Trophoblast cell (in vitro differentiated cells and primary cell): ENCODE data around the gene KLHL2.

Experiments used
- DNase-seq, 2 donors: peaks; one replicate each; pipeline ENCODE4 v3.0.0-alpha.2; 2016
- H2AFZ ChIP-seq: 2 replicates; pipeline ENCODE4 v1.6.1; 2013; ENCODE audit warnings: low read length, moderate library complexity, mild to moderate bottlenecking; ENCODE audit not compliant: insufficient read depth, poor library complexity
- H2AK5ac ChIP-seq: 2 replicates; pipeline ENCODE4 v1.6.1; 2013; ENCODE audit warnings: mild to moderate bottlenecking, low read length
- H2BK120ac ChIP-seq: 2 replicates; pipeline ENCODE4 v1.6.1; 2013; ENCODE audit warnings: low read length, mild to moderate bottlenecking, moderate library complexity; ENCODE audit not compliant: insufficient read depth, poor library complexity
- H2BK12ac ChIP-seq: 2 replicates; pipeline ENCODE4 v1.6.1; 2013; ENCODE audit warnings: mild to moderate bottlenecking, low read length, moderate library complexity
- H2BK5ac ChIP-seq: 2 replicates; pipeline ENCODE4 v1.6.1; 2013; ENCODE audit warnings: low read length, low read depth, moderate library complexity, mild to moderate bottlenecking; ENCODE audit not compliant: poor library complexity
- H3K14ac ChIP-seq: 2 replicates; pipeline ENCODE4 v1.6.1; 2013; ENCODE audit warnings: mild to moderate bottlenecking, low read length
- H3K18ac ChIP-seq: 2 replicates; pipeline ENCODE4 v1.6.1; 2013; ENCODE audit warnings: mild to moderate bottlenecking, low read length
- H3K23ac ChIP-seq: 2 replicates; pipeline ENCODE4 v1.6.1; 2013; ENCODE audit warnings: low read length
- H3K27ac ChIP-seq: 2 replicates; pipeline ENCODE4 v1.5.1; 2013; ENCODE audit warnings: low read depth, mild to moderate bottlenecking, inconsistent platforms, low read length, moderate library complexity
- H3K27me3 ChIP-seq: 2 replicates; pipeline ENCODE4 v1.6.1; 2013; ENCODE audit warnings: inconsistent platforms, mild to moderate bottlenecking, low read length, moderate library complexity; ENCODE audit not compliant: insufficient read depth
- H3K36me3 ChIP-seq, 2 experiments: 1 replicate in 1 of 2; 2 replicates in 1 of 2; pipeline ENCODE4 v1.6.1; 2013; ENCODE audit warnings: low read length in 2 of 2, mild to moderate bottlenecking in 2 of 2, moderate library complexity in 1 of 2; ENCODE audit not compliant: insufficient read depth in 2 of 2, control insufficient read depth in 1 of 2
- H3K4ac ChIP-seq: 2 replicates; pipeline ENCODE4 v1.6.1; 2013; ENCODE audit warnings: low read depth, mild to moderate bottlenecking, low read length, moderate library complexity
- H3K4me1 ChIP-seq, 2 experiments: 1 replicate in 1 of 2; 2 replicates in 1 of 2; pipeline ENCODE4 v1.6.1; 2013; ENCODE audit warnings: low read length in 2 of 2, mild to moderate bottlenecking in 2 of 2, moderate library complexity in 1 of 2; ENCODE audit not compliant: insufficient read depth in 2 of 2, control insufficient read depth in 1 of 2
- H3K4me2 ChIP-seq: 2 replicates; pipeline ENCODE4 v1.6.1; 2013; ENCODE audit warnings: inconsistent platforms, mild to moderate bottlenecking, low read length, moderate library complexity
- H3K4me3 ChIP-seq: 2 replicates; pipeline ENCODE4 v1.5.1; 2013; ENCODE audit warnings: mild to moderate bottlenecking, low read depth, low read length, inconsistent platforms
- H3K79me1 ChIP-seq: one replicate; pipeline ENCODE4 v1.6.1; 2013; ENCODE audit warnings: low read length
- H3K79me2 ChIP-seq: 2 replicates; pipeline ENCODE4 v1.6.1; 2013; ENCODE audit warnings: low read length, mild to moderate bottlenecking; ENCODE audit not compliant: control insufficient read depth, insufficient read depth, poor library complexity
- H3K9ac ChIP-seq: 2 replicates; pipeline ENCODE4 v1.6.1; 2013; ENCODE audit warnings: mild to moderate bottlenecking, low read length
- H3K9me3 ChIP-seq: 2 replicates; pipeline ENCODE4 v1.6.1; 2013; ENCODE audit warnings: low read depth, mild to moderate bottlenecking, control low read depth, inconsistent platforms, low read length; ENCODE audit not compliant: insufficient read depth
- H4K12ac ChIP-seq: 2 replicates; pipeline ENCODE4 v1.6.1; 2013; ENCODE audit warnings: low read depth, mild to moderate bottlenecking, low read length, moderate library complexity
- H4K8ac ChIP-seq: 2 replicates; pipeline ENCODE4 v1.6.1; 2013; ENCODE audit warnings: low read depth, mild to moderate bottlenecking, low read length, moderate library complexity
- H4K91ac ChIP-seq: one replicate; pipeline ENCODE4 v1.6.1; 2013; ENCODE audit warnings: low read depth, mild to moderate bottlenecking, low read length, moderate library complexity
- WGBS: extraction: QIAGEN DNeasy Blood & Tissue Kit; methylation state at CpG from one replicate; pipeline ENCODE4 v1.1.7; 2013; ENCODE audit warnings: missing lambda C conversion rate; ENCODE audit not compliant: insufficient read length, insufficient coverage; ENCODE audit errors: extremely low coverage; 5-methylcytosine and 5-hydroxymethylcytosine counted together

Gene KLHL2

DNA sequence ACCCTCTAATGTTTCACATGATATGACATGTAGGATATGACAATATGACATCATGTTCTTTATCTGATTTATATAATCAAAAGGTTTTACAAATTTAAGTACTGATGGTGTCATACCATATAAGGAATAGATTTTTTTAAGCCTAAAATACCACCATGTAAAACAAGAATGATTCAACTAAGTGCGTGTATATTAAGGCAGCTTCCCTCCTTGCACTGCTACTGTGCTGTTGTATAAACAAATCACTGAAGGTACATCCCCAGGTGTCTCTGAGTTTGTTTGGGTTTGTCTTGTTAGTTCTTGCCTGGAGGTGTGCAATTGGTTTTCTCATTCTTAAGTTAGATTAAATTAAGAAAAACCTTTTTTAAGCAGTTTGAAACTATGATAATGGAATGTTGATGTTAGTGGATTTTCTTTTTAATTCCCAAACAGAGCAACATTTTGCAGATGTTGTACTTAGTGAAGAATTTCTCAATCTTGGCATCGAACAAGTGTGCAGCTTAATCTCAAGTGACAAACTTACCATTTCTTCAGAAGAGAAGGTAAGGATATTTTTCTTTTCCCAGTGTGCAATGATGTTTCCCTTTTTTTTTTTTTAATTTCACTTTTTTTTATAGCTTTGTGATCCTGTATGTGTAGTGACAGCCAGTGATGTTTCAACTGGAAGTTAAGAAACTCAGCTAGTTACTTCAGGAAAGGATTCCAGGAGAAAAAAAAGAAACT, 86.7 kb downstream of the KLHL2 start:
- H3K4ac ChIP-seq, result no peak overlapping the region
- H2BK5ac ChIP-seq, result no peak overlapping the region
- no CpG with 5 or more reads among the region's 2 CpGs for WGBS
- H3K4me2 ChIP-seq, result no peak overlapping the region
- DNase-seq, result no peak
- no peaks in the 10 kb centered on the region for H3K9me3 ChIP-seq
- H3K14ac ChIP-seq, result no peak overlapping the region
- no peak overlapping the region for H3K4me3 ChIP-seq
- no peak overlapping the region for H2AFZ ChIP-seq
- H3K18ac ChIP-seq, result no peak overlapping the region
- no peak overlapping the region for H3K9ac ChIP-seq
- H3K23ac ChIP-seq, result no peak overlapping the region
- H3K36me3 ChIP-seq, result peaks cover 0 to 3% of the 10 kb centered on the region in 2 experiments
- no peak overlapping the region for H4K91ac ChIP-seq
- H3K4me1 ChIP-seq, result no peaks in the 10 kb centered on the region
- no peaks in the 10 kb centered on the region for H3K27me3 ChIP-seq
- H2BK120ac ChIP-seq, result no peak overlapping the region
- H4K12ac ChIP-seq, result no peak overlapping the region
- H3K79me1 ChIP-seq, result no peaks in the 10 kb centered on the region
- H2AK5ac ChIP-seq, result no peak overlapping the region
- no peak overlapping the region for H3K27ac ChIP-seq
- no peaks in the 10 kb centered on the region for H3K79me2 ChIP-seq
- no peak overlapping the region for H2BK12ac ChIP-seq
- no peak overlapping the region for H4K8ac ChIP-seq

DNA sequence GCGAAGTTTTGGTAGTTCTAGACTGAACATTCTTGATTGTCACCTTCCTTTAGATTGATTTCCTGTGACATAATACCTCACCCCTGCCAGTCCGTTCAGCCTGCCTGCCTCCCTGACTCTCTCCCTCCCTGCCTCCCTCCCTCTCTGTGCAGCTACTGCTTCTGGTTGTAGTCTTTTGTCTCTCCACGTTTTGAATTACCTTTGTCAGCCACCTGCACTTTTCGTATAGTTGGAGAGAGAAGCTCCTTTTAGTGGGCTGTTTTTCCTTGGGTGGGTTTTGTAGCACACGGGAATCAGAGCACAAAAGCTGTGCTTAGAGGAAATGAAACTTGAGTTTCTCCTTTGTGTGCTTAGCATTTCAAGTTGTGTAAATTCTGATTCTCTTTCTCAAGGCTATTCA, 87.5 kb downstream of the KLHL2 start:
- no peak overlapping the region for H3K23ac ChIP-seq
- WGBS, result no CpG with 5 or more reads among the region's 5 CpGs
- no peak overlapping the region for H3K4me2 ChIP-seq
- H4K8ac ChIP-seq, result no peak overlapping the region
- no peak overlapping the region for H3K14ac ChIP-seq
- H3K4me3 ChIP-seq, result no peak overlapping the region
- H3K4me1 ChIP-seq, result no peaks in the 10 kb centered on the region
- H3K79me2 ChIP-seq, result no peaks in the 10 kb centered on the region
- H3K9ac ChIP-seq, result no peak overlapping the region
- DNase-seq, result no peak
- H3K79me1 ChIP-seq, result no peaks in the 10 kb centered on the region
- no peak overlapping the region for H2AFZ ChIP-seq
- H3K27me3 ChIP-seq, result no peaks in the 10 kb centered on the region
- no peak overlapping the region for H3K27ac ChIP-seq
- no peak overlapping the region for H4K91ac ChIP-seq
- no peaks in the 10 kb centered on the region for H3K9me3 ChIP-seq
- no peak overlapping the region for H3K18ac ChIP-seq
- H2BK5ac ChIP-seq, result no peak overlapping the region
- H2BK12ac ChIP-seq, result no peak overlapping the region
- peaks cover 0 to 4% of the 10 kb centered on the region in 2 experiments for H3K36me3 ChIP-seq
- no peak overlapping the region for H2AK5ac ChIP-seq
- no peak overlapping the region for H4K12ac ChIP-seq
- H2BK120ac ChIP-seq, result no peak overlapping the region
- H3K4ac ChIP-seq, result no peak overlapping the region

DNA sequence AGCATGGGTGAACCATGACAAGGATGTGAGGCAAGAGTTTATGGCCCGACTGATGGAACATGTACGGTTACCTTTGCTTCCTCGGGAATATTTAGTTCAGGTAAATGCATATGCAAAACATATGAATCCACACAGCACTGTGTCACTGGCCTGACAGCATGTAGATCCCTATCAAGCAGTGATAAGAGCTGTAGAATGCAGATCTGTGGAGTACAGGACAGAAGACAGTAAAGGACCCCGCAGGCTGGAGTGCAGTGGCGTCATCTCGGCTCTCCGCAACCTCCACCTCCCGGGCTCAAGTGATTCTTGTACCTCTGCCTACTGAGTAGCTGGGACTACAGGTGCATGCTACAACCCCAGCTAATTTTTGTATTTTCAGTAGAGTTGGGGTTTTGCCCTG, 90.3 kb downstream of the KLHL2 start:
- Histone ChIP-seq H3K27ac (no peak overlapping the region), H2BK12ac (no peak overlapping the region), H2AFZ (no peak overlapping the region), H4K12ac (no peak overlapping the region), H3K4ac (no peak overlapping the region), H3K4me1 (no peaks in the 10 kb centered on the region), H3K79me1 (no peaks in the 10 kb centered on the region), H3K4me3 (no peak overlapping the region), H3K27me3 (no peaks in the 10 kb centered on the region), H2AK5ac (no peak overlapping the region), H3K18ac (no peak overlapping the region), H4K91ac (no peak overlapping the region), H3K9ac (no peak overlapping the region), H3K14ac (no peak overlapping the region), H3K79me2 (no peaks in the 10 kb centered on the region), H3K23ac (no peak overlapping the region), H2BK120ac (no peak overlapping the region), H3K4me2 (no peak overlapping the region), H4K8ac (no peak overlapping the region), H3K36me3 (peaks cover 0 to 5% of the 10 kb centered on the region in 2 experiments), H3K9me3 (no peaks in the 10 kb centered on the region), H2BK5ac (no peak overlapping the region)
- peak; percentile 61 to 76 for DNase-seq
- WGBS, result no CpG with 5 or more reads among the region's 8 CpGs

DNA sequence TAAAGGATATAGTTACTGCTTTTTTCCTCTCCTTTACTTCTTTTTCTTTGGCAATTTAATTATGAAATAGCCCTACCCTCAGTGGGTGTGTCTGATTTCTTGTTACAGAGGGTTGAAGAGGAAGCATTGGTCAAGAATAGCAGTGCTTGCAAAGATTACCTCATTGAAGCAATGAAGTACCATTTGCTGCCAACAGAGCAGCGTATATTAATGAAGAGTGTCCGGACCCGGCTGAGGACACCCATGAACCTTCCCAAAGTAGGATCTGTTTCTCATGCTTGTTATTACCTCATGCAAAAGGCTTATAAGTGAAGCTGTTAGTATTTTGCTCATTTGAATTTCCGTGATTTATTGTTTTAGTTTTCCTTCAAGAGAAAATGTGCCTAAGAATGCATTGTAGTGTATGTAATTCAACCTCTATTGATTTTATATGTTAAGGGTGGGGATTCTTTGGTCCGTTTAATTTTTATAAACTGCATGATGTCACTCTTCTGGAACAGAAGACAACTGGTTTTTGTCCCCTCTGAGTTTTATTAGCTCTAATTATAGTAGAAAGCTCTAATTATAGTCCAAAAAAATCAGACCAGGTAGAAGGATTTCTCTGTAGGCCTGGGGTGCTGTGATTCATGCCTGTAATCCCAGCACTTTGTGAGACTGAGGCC, 92.2 kb downstream of the KLHL2 start:
- no peak overlapping the region for H2BK12ac ChIP-seq

More for the DNA sequence above, 92.2 kb downstream of the KLHL2 start:
- Histone ChIP-seq H4K12ac (no peak overlapping the region), H3K9me3 (no peaks in the 10 kb centered on the region), H2AK5ac (no peak overlapping the region), H4K91ac (no peak overlapping the region), H3K27me3 (no peaks in the 10 kb centered on the region), H2BK120ac (no peak overlapping the region), H3K79me1 (no peaks in the 10 kb centered on the region), H3K27ac (no peak overlapping the region), H3K23ac (no peak overlapping the region), H3K36me3 (peaks cover 0 to 5% of the 10 kb centered on the region in 2 experiments), H3K4me2 (no peak overlapping the region), H3K9ac (no peak overlapping the region), H3K4me1 (no peaks in the 10 kb centered on the region), H3K79me2 (no peaks in the 10 kb centered on the region), H3K18ac (no peak overlapping the region), H2AFZ (no peak overlapping the region), H4K8ac (no peak overlapping the region), H3K4ac (no peak overlapping the region), H3K14ac (no peak overlapping the region), H2BK5ac (no peak overlapping the region), H3K4me3 (no peak overlapping the region)
- no peak for DNase-seq
- WGBS, result no CpG with 5 or more reads among the region's 5 CpGs
